RPMI7951 (cell line): ENCODE results near the gene TEC. TPM values are rescaled to one million over a fixed set of nuclear protein-coding genes. Genes with fewer than 3 reads are reported as not detected.
"Not testable (repeated sequence)": the region's sequence is repeated elsewhere in the genome, so short reads cannot be mapped to it uniquely, and the experiment has no call there.

Source experiments
- DNase-seq: peaks from one replicate; pipeline ENCODE4 v3.0.0-alpha.2; 2012; ENCODE audit warnings: low read depth
- total RNA-seq: library from RNA; depleted of rRNA; stranded (reverse); fragments of >200 nt; shearing (Covaris generic); gene quantifications from 2 replicates; pipeline ENCODE4 v1.2.3, GENCODE V29; 2014

Gene TEC
- total RNA-seq, 1 experiment from 2014 or later = 3.8 TPM

DNA sequence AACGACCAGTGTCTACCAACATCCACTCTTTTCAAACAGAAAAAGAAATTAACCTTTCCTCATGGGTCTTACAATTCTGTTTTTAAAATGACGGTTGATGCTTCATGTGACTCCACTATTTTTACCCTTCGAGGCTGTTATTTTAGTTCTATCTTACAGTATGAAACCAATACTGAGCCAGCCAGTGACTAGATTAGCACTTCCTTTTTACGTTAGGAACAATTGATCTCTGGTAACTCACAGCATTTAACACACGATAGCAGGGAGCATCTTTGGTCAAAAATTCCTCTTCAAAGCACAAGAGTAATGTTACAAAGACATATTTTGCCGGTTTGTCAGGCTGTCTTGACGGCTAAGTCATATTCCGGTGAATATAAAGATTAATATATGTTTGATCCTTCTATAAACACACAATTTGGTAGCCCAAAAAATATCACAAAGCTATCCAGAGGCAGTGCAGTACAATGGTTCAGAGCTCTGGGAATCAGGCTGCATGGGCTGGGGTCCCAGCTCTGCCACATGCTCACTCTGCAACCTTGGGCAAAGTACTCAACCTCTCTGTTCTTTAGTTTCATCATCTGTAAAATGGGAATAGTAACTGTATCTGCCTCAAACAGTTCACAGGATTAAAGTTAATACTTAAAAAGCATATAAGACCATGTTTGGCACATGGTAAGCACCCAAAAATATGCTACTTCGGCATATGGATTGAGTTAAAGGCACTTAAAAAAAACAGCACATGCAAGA lies 72.7 kb downstream of the TEC start:
- DNase-seq = no peak

DNA sequence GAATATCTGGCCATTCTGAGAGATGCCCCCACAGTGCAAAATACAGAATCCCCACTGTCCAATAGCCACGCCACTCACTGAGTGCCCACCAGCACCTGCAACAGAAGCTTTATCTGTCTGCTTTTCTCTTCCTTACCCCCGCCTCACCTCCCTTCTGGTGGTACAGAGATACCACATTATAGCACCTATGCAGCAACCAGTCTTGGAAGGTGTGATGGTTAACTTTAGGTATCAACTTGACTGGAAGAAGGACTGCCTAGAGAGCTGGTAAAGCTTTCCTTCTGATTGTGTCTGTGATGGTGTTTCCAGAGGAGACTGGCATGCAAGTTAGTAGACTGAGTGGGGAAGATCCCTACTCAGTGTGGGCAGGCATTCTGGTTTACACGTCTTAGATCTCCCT lies 73.8 kb downstream of the TEC start:
- no peak for DNase-seq

DNA sequence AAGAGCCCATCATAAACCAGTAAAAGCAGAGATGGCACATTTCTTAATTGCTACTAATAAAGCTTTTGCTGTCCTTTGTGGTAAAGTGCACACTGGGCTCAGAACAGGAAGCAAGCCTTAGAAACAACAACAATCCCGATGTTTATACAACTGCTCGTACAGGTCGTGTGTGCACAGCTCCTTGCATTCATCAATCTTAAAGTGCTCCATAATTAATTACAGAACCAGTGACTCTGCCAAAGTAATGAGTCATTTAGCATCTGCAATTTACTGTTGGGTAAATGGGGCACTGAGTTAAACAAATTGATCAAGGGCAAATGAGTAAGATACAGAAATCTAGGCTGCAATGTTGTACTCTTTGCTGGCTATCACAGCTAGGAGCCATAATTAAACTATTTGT lies 74.3 kb downstream of the TEC start:
- DNase-seq = peak; percentile 72

DNA sequence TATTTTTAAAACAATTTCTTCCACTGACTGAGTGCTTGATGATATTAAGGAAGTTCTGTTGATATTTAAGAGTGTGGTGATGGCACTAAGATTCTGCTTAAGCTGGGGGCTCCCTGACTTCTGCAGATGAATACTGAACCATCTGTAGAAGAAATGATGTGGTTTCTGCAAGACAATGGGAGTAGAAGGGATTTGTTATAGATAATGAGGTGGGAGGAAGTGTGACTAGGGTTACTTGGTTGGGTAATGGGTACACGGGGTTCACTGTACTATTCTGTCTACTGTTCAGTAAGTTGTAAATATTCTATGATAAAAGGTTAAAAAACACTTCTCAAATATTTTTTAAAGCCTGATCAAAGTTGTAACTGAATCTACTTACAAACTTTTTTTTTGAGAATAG lies 74.7 kb downstream of the TEC start:
- no peak for DNase-seq

DNA sequence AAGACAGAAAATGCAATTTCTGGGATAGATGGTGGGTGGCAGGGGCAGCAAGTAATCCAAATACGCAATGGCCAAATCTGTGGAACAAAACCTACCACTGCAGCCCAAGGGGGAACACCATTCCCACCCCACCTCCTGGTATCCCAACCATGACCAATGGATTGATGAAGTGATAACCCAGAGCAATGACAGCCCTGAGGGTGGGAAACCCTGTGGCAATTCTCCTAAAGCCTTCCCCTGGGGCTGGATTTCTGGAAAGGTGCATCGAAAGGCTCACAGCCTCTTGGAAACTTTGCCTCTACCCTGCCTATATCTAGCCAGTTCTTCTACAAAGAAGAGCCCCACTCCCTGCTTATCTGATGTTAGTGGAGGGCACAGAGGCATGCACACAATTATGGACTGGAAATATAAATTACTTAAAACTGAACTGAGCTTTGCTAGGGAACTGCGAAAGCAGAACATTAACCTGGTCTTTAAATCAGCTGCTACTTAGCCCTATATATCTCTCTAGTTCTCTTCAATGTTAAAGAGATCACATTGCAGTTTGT lies 75.6 kb downstream of the TEC start:
- no peak for DNase-seq

DNA sequence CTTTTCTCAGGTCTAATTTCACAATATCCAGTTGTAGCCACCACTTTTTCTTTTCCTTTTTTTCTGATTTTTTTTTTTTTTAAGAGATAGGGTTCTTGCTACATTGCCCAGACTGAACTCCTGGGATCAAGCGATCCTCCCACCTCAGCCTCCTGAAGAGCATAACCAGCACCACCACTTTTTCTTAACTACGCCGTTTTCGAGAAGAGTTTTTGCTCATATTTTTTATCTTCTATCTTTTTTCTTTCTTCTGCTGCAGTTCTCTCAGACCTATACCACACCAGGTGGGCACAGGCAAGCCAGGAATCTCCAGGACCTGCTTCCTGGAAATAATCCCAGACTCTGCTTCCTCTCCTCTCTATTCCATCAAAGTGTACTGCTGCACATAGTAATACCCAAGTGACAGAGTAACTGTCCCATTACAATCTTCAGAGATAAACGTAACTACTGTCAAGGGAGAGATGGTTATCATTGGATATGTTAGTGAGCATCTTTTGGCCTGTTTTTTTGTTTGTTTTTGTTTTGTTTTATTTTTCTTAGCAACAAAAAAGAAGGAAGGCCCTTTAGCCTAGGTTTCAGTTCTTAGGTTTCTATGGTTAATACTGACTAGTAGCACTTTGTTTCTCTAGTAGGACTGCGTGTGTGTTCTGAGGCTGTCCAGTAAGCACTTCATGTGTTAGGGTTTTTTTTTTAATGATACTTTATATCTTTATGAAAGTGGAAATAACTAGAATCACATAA lies 76.4 kb downstream of the TEC start:
- no peak for DNase-seq

DNA sequence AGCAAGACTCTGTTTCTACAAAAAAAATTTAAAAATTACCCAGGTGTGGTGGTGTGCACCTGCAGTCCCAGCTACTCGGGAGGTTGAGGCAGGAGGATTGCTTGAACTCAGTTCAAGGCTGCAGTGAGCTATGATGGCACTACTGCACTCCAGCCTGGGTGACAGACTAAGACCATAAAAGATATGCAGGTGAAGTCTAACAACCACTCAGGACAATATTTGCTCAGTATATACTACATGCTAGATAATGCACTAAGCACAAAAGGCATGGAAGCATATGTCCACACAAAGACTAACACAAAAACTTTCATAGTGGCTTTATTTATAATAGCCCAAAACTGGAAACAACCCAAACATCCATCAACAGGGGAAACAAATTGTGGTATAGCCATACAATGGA lies 77.9 kb downstream of the TEC start:
- DNase-seq = no peak

DNA sequence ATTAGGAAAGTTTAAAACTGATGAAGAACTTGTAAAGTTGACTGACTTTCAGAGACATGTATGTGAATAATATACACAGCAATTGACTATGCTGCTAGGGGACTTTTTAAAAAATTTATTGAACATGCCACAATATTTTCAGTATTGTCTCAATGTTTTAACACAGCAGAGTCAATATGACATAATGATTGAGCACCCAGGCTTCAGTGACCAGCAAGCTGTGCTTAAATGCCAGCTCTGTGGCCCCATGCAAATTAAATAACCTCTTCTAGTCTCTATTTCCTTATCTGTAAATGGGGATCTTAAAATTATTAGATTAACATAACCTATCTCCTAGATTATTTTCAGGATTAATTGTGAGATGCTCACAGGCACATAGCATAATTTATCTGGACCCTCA lies 78.8 kb downstream of the TEC start:
- no peak for DNase-seq

DNA sequence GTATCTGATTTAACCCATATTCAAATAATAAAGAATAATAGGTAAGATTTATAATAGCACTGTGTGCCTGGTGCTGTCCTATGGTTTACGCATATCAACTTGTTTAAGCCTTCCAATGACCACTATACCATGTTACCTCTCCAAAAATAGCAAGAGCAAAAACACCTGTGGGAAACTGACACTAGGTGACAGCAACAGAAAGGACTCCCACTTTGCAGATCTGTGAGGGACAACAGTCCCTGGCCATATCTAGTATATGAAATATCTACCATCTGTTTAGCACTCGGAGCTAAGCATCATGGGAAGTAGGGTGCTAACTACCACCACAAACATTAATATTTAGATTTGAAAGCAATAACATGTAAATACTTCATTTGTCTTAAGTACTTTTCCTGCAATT lies 79.9 kb downstream of the TEC start:
- no peak for DNase-seq

DNA sequence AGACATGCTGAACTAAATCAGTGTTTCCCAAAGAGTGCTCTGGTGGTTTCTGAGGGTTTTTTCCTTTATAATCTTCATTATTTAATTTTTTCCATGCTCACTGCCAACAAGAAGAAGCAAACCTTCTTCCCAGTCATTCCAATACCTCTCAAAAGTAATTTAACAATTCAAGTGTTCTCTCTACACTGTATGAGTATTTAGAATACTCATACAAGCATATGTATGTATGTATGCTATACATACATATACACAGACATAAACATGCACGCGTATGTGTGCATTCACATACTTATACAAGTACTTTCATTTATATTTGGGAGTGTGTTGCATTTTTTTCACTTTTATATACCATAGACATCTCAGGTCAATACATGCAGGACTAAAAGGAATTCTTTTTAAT lies 81.2 kb downstream of the TEC start:
- no peak for DNase-seq

DNA sequence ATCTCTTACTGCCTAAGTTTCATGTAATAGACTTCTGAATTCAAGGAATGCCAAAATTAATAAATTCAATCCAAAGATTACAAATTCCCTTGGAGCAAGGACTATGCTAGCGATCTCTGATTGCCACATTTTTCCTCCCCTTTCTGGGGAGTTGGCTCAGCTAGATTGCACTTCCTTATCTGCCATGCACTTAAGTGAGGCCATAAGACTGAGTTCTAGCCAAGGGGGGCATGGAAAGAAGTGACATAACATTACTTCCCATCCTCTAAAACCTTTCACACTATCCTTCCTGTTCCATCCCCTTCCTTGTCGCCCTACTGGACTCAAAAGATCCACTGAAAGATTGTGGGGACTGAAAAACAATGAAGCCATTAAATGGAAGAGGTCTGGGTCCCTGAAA lies 81.8 kb downstream of the TEC start:
- no peak for DNase-seq

DNA sequence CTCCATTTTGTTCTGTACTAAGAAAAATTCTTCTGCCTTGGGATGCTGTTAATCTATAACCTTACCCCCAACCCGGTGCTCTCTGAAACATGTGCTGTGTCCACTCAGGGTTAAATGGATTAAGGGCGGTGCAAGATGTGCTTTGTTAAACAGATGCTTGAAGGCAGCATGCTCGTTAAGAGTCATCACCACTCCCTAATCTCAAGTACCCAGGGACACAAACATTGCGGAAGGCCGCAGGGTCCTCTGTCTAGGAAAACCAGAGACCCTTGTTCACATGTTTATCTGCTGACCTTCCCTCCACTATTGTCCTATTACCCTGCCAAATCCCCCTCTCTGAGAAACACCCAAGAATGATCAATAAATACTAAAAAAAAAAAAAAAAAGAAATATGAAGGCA lies 82.6 kb downstream of the TEC start:
- not testable (repeated sequence) for DNase-seq

DNA sequence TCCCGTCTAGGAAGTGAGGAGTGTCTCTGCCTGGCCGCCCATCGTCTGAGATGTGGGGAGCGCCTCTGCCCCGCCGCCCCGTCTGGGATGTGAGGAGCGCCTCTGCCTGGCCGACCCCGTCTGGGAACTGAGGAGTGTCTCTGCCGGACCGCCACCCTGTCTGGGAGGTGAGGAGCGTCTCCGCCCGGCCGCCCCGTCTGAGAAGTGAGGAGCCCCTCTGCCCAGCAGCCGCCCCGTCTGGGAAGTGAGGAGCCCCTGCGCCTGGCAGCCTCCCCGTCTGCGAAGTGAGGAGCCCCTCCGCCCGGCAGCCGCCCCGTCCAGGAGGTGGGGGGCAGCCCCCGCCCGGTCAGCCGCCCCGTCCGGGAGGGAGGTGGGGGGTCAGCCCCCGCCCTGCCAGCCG lies 83.2 kb downstream of the TEC start:
- DNase-seq = not testable (repeated sequence)

DNA sequence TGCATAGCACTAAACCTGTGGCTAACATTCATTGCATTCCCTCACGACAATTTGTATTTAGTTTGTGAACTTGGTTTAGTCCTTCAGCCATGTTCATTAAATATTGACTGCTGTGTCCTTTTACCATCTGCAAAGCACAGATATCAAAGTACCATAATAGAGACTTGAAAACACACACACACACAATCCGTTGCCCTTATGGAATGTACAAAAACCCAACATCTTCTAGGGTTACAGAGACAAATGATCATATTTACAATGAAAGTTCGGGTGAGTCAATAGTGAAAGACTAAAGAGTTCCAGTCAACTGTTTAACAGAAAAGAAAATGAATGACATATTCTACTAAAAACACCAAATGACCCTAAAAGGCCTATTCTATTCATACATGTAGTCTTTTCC lies 84.8 kb downstream of the TEC start:
- DNase-seq = no peak

DNA sequence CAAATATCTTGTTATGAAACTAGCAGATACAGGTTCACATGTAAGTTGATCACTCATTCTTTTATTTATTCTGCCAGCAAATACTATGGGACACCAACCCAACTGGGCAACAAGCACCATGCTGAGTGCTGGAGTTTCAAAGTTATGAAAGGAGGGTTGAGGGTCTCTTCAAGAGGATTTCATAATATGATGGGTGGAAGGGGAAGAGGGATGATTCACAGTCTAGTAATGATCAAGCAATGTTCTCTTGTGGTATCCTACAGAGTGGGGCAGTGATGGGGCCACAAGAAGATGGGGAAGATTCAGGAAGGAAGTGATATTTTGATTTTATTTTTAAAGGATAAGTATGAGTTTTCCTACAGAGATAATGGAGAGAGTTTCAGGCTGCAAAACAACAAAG lies 89.4 kb downstream of the TEC start:
- no peak for DNase-seq

DNA sequence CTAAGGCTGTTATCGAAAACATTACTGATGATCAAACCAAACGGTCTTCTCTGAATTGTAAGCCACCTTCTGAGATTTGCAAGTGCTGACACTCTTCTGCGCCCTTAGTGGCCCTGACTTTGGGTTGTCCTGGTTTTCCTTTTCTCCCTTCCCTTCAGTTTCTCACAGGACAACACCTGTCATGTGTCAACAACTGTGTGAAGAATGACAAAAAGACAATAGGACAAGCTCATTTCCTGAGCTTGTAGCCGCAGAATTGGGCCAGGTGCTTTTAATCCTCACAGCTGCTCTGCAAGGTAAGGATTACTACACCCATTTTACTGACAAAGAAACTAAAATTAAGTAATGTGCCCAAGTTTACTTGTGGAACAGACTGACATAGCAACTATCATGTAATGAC lies 90.7 kb downstream of the TEC start:
- DNase-seq = no peak

DNA sequence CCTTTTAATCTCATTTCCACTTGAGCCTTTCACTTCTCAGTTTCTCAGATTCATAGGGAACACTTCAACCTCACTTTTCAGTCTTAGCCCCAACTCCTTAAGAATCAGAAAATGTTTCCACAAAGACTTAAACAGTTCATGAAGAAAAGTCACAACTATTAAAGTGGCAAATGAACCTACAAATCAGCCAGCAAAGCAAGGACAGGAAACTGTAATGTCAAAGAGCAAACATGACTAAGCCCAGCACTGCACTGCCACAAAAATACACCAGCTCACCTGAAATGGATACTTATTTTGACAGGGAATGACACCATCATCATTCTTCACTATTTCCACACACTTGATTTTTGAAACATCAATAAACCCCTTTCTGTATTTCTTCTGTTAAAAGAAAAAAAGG lies 93.8 kb downstream of the TEC start:
- DNase-seq = no peak

DNA sequence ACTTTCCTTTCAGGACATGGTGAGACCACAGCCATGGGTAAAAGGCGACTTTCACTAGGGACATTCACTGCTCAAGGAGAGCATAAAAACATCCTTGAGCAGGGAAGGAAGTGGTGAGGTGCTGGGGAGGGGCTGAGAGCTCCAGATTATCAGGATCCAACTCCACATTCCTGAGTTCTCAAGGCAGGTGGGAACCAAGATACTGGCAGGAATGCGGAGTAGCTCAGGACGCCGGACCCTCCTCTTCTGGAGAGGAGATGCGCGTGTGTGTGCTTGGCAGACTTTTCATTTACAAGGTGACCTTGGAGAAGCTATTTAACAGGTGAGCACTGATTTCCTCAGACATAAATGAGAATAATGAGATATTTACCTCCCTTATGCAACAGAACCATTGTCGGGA lies 94.3 kb downstream of the TEC start:
- no peak for DNase-seq

DNA sequence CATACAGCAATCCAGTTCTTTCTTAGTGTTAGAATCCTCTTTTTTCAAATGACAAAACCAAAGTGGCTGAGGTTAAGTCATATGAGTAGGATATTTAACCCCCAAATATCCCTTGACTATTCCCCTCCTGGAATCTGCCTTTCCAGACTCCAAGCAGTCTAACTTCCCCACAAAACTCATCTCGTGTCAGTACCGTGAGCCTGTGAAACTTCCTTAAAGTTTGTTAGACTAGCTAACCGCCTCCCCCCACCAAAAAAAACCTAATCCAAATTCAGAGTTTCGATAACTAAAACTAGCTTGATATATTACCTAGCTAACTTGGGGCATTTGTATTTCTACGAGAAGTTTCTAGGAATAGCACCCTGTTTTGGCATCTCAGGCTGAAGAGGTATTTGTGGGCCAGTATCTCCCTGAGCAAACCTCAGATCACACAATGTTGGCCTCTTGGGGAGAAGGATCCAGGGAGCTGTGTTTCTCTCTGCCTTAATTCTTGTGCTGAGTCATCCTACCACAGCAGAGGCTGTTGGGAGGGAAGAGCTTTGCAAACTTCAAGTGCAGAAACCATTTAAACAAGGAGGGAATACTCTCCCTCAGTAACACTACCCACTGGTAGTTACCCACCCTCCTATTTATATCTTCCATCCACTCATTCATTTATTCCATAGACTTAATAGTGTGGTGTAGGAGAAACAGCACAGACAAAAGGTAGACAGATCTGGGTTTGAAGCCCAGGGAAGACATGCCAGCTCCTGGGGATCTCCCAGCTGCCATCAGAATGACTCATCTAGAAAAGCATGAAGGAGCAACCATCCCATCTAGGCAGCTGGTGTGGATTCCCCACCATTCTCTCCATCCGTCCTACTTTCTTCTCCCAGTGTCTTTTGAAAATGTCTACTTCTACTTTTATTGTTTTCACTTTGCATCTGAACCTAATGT lies 96.3 kb downstream of the TEC start:
- DNase-seq = peak; percentile 90

DNA sequence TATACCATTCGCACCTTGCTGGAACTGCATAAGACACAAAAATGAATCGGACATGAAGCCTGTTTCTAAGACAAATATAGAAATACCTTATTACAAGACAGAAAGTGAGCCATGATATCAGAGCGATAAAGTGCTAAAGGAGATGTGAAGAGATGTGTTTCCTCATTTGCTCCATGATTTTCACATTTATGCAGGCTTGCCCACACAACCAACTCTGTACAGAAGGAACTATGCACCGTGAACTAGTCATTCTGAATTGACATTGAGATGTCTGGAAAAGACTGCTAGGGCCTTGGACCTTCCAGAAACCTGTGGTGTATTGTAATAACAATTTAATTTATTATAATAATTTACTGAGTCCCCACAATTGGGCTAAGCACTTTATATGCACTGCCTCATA lies 97.0 kb downstream of the TEC start:
- DNase-seq = no peak

DNA sequence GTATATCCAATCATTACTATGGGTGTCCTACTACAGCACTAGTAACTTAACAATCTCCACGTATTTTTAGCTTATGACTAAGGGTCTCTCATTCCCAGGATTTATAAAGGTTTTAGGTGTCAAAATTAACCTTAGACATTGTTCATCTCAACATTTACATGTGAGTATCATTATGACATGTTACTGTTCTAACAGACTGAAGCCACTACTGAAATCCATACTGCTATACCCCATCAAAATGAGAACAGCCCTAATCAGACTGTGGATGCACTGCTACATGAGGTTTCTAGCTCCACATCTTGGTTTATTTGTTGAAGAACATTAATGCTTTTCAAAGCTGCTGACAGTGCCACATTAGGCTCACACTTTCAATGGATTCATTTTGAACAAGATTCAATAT lies 100.0 kb downstream of the TEC start:
- DNase-seq = no peak

DNA sequence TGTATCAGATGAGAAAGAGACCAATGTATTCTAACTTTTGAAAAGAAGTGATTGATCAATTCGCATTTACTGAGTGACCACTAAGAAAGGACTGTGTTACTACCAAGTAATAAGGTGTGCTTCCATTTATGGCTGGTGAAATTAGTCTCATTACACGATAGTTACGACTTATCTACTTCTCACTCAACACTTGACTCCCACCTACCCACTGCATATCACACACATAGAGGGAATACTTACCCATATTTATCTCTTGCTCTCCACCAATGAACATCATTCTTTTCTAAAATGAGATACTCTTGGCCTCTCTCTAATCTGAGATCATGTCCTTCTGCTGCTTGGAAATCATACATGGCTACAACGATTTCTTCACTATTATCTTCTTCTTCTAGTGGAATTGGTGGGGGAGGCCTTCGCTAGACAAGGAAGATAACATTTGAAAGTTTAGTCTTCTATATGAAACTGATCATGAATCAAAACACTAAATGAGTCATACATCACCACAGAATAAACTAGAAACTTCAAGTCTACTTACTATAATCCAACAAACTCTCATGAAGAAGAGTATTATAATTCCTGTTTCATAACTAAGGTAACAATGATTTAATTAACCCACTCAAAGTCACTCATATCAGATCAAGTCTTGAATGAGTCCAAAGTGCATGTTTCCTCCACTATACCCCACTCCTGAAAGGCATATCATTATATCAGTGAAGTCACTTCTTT lies 101.9 kb downstream of the TEC start:
- no peak for DNase-seq
